GM23338 (cell line): ENCODE measurements around the gene SLC25A36. TPM values are rescaled to one million over a fixed set of nuclear protein-coding genes. Genes with fewer than 3 reads are reported as not detected.

Experiments
- JUNB ChIP-seq: IDR thresholded peaks from one replicate; pipeline ENCODE4 v1.6.1; 2016; ENCODE audit warnings: antibody characterized with exemption; ENCODE audit not compliant: unreplicated experiment
- NANOG ChIP-seq: IDR thresholded peaks from 2 replicates; pipeline ENCODE4 v1.6.1; 2016; ENCODE audit warnings: antibody characterized with exemption, borderline replicate concordance
- STAT1 ChIP-seq: IDR thresholded peaks from one replicate; pipeline ENCODE4 v1.6.1; 2016; ENCODE audit warnings: antibody characterized with exemption; ENCODE audit not compliant: unreplicated experiment
- ZNF114 ChIP-seq: fragments of 250-450 bp; sonication (Bioruptor Pico); IDR thresholded peaks from 2 replicates; pipeline ENCODE4 v1.5.0; 2020; ENCODE audit warnings: mild to moderate bottlenecking, moderate library complexity
- polyA plus RNA-seq: library from polyadenylated mRNA; unstranded; fragments of >200 nt; fragmentation: Nextera tagmentation; extraction: Ambion mirVana; gene quantifications from 2 replicates; pipeline ENCODE4 v1.2.1, GENCODE V29; 2016
- total RNA-seq: library from RNA; depleted of rRNA; stranded (reverse); fragments of >200 nt; shearing (Covaris generic); gene quantifications from 2 replicates; pipeline ENCODE4 v1.2.3, GENCODE V29; 2014
- TF ChIP-seq, protein P1 (sequence below): fragments of 250-450 bp; sonication (Bioruptor Pico); IDR thresholded peaks from 2 replicates; pipeline ENCODE4 v1.5.0; 2020; ENCODE audit warnings: mild to moderate bottlenecking, moderate library complexity
- TF ChIP-seq, protein P2 (sequence below), 2 experiments: fragments of 200-600 bp in 1 of 2; sonication (generic) in 1 of 2; conservative IDR thresholded peaks; 2 replicates each; pipeline versions ENCODE4 v1.5.1 to v1.6.1; 2016 to 2017; ENCODE audit warnings: antibody characterized with exemption in 2 of 2, low read depth in 2 of 2, mild to moderate bottlenecking in 2 of 2, moderate library complexity in 1 of 2
- TF ChIP-seq, protein P3 (sequence below): IDR thresholded peaks from one replicate; pipeline ENCODE4 v1.6.1; 2018; ENCODE audit warnings: antibody characterized with exemption; ENCODE audit not compliant: unreplicated experiment

SLC25A36 gene
- total and polyA plus RNA-seq, 2 experiments from 2014 or later: 113 to 123 TPM

DNA sequence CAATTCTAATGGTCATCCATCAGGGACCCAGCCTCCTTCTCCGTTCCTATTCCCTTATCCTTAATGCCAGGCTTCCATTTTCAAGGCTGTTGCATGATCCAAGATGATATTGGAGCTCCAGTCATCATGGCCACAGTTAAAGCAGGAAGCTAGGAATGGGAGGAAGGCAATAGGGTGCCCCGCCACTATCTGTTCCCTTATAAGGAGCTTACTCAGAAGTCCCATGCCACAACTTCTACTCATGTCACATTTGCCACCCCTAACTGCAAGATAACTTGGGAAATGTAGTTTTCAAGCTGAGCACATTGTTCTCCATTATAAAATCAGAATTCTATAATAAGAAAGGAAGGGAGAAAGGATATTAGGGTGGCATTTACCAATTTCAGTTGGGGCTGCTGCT, 70.9 kb downstream of the SLC25A36 start (continued):
- TF ChIP-seq, protein P1, sequence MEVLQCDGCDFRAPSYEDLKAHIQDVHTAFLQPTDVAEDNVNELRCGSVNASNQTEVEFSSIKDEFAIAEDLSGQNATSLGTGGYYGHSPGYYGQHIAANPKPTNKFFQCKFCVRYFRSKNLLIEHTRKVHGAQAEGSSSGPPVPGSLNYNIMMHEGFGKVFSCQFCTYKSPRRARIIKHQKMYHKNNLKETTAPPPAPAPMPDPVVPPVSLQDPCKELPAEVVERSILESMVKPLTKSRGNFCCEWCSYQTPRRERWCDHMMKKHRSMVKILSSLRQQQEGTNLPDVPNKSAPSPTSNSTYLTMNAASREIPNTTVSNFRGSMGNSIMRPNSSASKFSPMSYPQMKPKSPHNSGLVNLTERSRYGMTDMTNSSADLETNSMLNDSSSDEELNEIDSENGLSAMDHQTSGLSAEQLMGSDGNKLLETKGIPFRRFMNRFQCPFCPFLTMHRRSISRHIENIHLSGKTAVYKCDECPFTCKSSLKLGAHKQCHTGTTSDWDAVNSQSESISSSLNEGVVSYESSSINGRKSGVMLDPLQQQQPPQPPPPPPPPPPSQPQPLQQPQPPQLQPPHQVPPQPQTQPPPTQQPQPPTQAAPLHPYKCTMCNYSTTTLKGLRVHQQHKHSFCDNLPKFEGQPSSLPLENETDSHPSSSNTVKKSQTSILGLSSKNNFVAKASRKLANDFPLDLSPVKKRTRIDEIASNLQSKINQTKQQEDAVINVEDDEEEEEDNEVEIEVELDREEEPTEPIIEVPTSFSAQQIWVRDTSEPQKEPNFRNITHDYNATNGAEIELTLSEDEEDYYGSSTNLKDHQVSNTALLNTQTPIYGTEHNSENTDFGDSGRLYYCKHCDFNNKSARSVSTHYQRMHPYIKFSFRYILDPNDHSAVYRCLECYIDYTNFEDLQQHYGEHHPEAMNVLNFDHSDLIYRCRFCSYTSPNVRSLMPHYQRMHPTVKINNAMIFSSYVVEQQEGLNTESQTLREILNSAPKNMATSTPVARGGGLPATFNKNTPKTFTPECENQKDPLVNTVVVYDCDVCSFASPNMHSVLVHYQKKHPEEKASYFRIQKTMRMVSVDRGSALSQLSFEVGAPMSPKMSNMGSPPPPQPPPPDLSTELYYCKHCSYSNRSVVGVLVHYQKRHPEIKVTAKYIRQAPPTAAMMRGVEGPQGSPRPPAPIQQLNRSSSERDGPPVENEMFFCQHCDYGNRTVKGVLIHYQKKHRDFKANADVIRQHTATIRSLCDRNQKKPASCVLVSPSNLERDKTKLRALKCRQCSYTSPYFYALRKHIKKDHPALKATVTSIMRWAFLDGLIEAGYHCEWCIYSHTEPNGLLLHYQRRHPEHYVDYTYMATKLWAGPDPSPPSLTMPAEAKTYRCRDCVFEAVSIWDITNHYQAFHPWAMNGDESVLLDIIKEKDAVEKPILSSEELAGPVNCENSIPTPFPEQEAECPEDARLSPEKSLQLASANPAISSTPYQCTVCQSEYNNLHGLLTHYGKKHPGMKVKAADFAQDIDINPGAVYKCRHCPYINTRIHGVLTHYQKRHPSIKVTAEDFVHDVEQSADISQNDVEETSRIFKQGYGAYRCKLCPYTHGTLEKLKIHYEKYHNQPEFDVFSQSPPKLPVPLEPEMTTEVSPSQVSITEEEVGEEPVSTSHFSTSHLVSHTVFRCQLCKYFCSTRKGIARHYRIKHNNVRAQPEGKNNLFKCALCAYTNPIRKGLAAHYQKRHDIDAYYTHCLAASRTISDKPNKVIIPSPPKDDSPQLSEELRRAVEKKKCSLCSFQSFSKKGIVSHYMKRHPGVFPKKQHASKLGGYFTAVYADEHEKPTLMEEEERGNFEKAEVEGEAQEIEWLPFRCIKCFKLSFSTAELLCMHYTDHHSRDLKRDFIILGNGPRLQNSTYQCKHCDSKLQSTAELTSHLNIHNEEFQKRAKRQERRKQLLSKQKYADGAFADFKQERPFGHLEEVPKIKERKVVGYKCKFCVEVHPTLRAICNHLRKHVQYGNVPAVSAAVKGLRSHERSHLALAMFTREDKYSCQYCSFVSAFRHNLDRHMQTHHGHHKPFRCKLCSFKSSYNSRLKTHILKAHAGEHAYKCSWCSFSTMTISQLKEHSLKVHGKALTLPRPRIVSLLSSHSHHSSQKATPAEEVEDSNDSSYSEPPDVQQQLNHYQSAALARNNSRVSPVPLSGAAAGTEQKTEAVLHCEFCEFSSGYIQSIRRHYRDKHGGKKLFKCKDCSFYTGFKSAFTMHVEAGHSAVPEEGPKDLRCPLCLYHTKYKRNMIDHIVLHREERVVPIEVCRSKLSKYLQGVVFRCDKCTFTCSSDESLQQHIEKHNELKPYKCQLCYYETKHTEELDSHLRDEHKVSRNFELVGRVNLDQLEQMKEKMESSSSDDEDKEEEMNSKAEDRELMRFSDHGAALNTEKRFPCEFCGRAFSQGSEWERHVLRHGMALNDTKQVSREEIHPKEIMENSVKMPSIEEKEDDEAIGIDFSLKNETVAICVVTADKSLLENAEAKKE (CRISPR knock-in tag): no peak
- TF ChIP-seq ZNF114 (CRISPR knock-in tag) (no peak), NANOG (no peak), JUNB (no peak), STAT1 (no peak)
- TF ChIP-seq, protein P2, sequence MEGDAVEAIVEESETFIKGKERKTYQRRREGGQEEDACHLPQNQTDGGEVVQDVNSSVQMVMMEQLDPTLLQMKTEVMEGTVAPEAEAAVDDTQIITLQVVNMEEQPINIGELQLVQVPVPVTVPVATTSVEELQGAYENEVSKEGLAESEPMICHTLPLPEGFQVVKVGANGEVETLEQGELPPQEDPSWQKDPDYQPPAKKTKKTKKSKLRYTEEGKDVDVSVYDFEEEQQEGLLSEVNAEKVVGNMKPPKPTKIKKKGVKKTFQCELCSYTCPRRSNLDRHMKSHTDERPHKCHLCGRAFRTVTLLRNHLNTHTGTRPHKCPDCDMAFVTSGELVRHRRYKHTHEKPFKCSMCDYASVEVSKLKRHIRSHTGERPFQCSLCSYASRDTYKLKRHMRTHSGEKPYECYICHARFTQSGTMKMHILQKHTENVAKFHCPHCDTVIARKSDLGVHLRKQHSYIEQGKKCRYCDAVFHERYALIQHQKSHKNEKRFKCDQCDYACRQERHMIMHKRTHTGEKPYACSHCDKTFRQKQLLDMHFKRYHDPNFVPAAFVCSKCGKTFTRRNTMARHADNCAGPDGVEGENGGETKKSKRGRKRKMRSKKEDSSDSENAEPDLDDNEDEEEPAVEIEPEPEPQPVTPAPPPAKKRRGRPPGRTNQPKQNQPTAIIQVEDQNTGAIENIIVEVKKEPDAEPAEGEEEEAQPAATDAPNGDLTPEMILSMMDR (conservative IDR thresholded peaks at IDR 0.05; ENCODE audit: low read depth in 2 of 2): no peak
- TF ChIP-seq, protein P3, sequence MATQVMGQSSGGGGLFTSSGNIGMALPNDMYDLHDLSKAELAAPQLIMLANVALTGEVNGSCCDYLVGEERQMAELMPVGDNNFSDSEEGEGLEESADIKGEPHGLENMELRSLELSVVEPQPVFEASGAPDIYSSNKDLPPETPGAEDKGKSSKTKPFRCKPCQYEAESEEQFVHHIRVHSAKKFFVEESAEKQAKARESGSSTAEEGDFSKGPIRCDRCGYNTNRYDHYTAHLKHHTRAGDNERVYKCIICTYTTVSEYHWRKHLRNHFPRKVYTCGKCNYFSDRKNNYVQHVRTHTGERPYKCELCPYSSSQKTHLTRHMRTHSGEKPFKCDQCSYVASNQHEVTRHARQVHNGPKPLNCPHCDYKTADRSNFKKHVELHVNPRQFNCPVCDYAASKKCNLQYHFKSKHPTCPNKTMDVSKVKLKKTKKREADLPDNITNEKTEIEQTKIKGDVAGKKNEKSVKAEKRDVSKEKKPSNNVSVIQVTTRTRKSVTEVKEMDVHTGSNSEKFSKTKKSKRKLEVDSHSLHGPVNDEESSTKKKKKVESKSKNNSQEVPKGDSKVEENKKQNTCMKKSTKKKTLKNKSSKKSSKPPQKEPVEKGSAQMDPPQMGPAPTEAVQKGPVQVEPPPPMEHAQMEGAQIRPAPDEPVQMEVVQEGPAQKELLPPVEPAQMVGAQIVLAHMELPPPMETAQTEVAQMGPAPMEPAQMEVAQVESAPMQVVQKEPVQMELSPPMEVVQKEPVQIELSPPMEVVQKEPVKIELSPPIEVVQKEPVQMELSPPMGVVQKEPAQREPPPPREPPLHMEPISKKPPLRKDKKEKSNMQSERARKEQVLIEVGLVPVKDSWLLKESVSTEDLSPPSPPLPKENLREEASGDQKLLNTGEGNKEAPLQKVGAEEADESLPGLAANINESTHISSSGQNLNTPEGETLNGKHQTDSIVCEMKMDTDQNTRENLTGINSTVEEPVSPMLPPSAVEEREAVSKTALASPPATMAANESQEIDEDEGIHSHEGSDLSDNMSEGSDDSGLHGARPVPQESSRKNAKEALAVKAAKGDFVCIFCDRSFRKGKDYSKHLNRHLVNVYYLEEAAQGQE: no peak
